ENCODE data around the gene CYP24A1. TPM values are rescaled to one million over a fixed set of nuclear protein-coding genes. Genes with fewer than 3 reads are reported as not detected.

CYP24A1 gene
- total and polyA plus RNA-seq, 2 of the 13 experiments (the other 11 are each of a cell fraction or from before 2014, with no cell fraction given): 9.4 to 32.7 TPM

DNA sequence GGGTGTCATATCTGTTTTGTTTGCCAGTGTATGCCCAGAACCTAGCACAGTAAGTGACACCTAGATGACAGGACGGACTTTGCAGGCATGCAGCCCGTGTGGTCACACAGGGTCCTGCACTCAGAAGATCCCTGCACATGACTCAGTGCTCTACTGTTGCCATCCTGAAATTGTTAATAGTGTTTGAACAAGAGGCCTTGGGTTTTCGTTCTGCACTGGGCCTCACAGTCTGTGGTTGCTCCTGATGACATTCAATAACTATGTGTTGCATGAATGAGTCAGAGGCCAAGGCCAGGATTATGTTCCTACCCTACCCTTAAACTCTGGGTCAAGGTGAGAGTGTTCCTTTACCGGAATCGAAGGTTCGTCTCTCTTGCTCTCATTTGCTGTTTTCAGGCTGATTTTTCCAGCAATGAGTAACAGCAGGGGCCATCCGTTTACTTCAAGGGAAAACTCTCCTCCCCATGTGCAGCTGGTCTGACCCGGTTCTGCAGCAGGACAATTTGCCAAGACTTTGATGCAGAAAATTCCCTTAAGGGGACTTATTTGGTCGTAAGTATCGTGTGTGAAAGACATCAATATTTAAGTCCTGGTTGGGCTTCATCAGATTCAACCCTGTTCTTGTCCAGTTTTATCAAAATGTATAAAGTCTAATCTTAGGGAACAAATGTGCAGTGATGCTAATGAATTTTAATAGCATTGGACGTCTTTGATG is 21.1 kb upstream of the CYP24A1 start (continued):
- TF ChIP-seq LCORL (IDR thresholded peaks at IDR 0.05): no peak
- TF ChIP-seq LCORL (CRISPR knock-in tag; IDR thresholded peaks at IDR 0.05): peak; percentile 87
- TF ChIP-seq, protein P1, sequence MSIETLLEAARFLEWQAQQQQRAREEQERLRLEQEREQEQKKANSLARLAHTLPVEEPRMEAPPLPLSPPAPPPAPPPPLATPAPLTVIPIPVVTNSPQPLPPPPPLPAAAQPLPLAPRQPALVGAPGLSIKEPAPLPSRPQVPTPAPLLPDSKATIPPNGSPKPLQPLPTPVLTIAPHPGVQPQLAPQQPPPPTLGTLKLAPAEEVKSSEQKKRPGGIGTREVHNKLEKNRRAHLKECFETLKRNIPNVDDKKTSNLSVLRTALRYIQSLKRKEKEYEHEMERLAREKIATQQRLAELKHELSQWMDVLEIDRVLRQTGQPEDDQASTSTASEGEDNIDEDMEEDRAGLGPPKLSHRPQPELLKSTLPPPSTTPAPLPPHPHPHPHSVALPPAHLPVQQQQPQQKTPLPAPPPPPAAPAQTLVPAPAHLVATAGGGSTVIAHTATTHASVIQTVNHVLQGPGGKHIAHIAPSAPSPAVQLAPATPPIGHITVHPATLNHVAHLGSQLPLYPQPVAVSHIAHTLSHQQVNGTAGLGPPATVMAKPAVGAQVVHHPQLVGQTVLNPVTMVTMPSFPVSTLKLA (IDR thresholded peaks at IDR 0.05): peak; percentile 66
- TF ChIP-seq MATR3 (CRISPR knock-in tag; IDR thresholded peaks at IDR 0.05): no peak
- no peak for TF ChIP-seq HNRNPK (IDR thresholded peaks at IDR 0.05; ENCODE audit: low read depth, low read length, poor library complexity, severe bottlenecking)
- TF ChIP-seq, protein P2, sequence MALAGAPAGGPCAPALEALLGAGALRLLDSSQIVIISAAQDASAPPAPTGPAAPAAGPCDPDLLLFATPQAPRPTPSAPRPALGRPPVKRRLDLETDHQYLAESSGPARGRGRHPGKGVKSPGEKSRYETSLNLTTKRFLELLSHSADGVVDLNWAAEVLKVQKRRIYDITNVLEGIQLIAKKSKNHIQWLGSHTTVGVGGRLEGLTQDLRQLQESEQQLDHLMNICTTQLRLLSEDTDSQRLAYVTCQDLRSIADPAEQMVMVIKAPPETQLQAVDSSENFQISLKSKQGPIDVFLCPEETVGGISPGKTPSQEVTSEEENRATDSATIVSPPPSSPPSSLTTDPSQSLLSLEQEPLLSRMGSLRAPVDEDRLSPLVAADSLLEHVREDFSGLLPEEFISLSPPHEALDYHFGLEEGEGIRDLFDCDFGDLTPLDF (CRISPR knock-in tag; IDR thresholded peaks at IDR 0.05): no peak
- TF ChIP-seq POLR2A (IDR thresholded peaks at IDR 0.05; ENCODE audit: insufficient read depth in 1 of 2, low read depth in 2 of 2, low read length in 2 of 2): peak in 1 of 2 experiments; percentile 45; a peak in 1 of 4 replicates
- peak; percentile 93 for TF ChIP-seq ZNF605 (CRISPR knock-in tag; IDR thresholded peaks at IDR 0.05)
- no peak for TF ChIP-seq TEAD2 (CRISPR knock-in tag; IDR thresholded peaks at IDR 0.05)
- TF ChIP-seq ZBTB21 (CRISPR knock-in tag; IDR thresholded peaks at IDR 0.05): peak; percentile 85
- TF ChIP-seq HCFC1 (IDR thresholded peaks at IDR 0.05; ENCODE audit: low read depth, low read length): no peak
- no peak for TF ChIP-seq ZNF30 (CRISPR knock-in tag; IDR thresholded peaks at IDR 0.05)
- TF ChIP-seq, protein P3, sequence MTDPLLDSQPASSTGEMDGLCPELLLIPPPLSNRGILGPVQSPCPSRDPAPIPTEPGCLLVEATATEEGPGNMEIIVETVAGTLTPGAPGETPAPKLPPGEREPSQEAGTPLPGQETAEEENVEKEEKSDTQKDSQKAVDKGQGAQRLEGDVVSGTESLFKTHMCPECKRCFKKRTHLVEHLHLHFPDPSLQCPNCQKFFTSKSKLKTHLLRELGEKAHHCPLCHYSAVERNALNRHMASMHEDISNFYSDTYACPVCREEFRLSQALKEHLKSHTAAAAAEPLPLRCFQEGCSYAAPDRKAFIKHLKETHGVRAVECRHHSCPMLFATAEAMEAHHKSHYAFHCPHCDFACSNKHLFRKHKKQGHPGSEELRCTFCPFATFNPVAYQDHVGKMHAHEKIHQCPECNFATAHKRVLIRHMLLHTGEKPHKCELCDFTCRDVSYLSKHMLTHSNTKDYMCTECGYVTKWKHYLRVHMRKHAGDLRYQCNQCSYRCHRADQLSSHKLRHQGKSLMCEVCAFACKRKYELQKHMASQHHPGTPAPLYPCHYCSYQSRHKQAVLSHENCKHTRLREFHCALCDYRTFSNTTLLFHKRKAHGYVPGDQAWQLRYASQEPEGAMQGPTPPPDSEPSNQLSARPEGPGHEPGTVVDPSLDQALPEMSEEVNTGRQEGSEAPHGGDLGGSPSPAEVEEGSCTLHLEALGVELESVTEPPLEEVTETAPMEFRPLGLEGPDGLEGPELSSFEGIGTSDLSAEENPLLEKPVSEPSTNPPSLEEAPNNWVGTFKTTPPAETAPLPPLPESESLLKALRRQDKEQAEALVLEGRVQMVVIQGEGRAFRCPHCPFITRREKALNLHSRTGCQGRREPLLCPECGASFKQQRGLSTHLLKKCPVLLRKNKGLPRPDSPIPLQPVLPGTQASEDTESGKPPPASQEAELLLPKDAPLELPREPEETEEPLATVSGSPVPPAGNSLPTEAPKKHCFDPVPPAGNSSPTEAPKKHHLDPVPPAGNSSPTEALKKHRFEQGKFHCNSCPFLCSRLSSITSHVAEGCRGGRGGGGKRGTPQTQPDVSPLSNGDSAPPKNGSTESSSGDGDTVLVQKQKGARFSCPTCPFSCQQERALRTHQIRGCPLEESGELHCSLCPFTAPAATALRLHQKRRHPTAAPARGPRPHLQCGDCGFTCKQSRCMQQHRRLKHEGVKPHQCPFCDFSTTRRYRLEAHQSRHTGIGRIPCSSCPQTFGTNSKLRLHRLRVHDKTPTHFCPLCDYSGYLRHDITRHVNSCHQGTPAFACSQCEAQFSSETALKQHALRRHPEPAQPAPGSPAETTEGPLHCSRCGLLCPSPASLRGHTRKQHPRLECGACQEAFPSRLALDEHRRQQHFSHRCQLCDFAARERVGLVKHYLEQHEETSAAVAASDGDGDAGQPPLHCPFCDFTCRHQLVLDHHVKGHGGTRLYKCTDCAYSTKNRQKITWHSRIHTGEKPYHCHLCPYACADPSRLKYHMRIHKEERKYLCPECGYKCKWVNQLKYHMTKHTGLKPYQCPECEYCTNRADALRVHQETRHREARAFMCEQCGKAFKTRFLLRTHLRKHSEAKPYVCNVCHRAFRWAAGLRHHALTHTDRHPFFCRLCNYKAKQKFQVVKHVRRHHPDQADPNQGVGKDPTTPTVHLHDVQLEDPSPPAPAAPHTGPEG (CRISPR knock-in tag; IDR thresholded peaks at IDR 0.05): 0 out of 2 replicates have a peak, but pooled peaks have one; percentile 68
- TF ChIP-seq RORA (CRISPR knock-in tag; IDR thresholded peaks at IDR 0.05): no peak
- no peak for TF ChIP-seq CENPT (CRISPR knock-in tag; IDR thresholded peaks at IDR 0.05; ENCODE audit: low read depth)
- TF ChIP-seq, protein P4, sequence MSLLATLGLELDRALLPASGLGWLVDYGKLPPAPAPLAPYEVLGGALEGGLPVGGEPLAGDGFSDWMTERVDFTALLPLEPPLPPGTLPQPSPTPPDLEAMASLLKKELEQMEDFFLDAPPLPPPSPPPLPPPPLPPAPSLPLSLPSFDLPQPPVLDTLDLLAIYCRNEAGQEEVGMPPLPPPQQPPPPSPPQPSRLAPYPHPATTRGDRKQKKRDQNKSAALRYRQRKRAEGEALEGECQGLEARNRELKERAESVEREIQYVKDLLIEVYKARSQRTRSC (CRISPR knock-in tag; IDR thresholded peaks at IDR 0.05; ENCODE audit: low read depth): no peak
- TF ChIP-seq ZNF274 (CRISPR knock-in tag; IDR thresholded peaks at IDR 0.05): peak; percentile 70; the same call in 1 of the 2 replicates
- TF ChIP-seq ZNF678 (CRISPR knock-in tag; IDR thresholded peaks at IDR 0.05): 0 out of 2 replicates have a peak, but pooled peaks have one; percentile 71
- peak; percentile 91 for TF ChIP-seq ZFX (CRISPR knock-in tag; IDR thresholded peaks at IDR 0.05; ENCODE audit: low read depth)
- TF ChIP-seq SIN3B (IDR thresholded peaks at IDR 0.05; ENCODE audit: low read length): no peak; the same call in 1 of the 2 replicates
- TF ChIP-seq MTF2 (CRISPR knock-in tag; IDR thresholded peaks at IDR 0.05; ENCODE audit: borderline replicate concordance): no peak
- no peak for TF ChIP-seq REL (CRISPR knock-in tag; conservative IDR thresholded peaks at IDR 0.05)
- TF ChIP-seq ZC3H13 (CRISPR knock-in tag; IDR thresholded peaks at IDR 0.05): no peak; the same call in 1 of the 2 replicates
